ENCODE data around the gene CCDC51.
A peak's percentile ranks its signal among the peaks of the same experiment; 100 is the strongest.
"Not testable (repeated sequence)": the region's sequence is repeated elsewhere in the genome, so short reads cannot be mapped to it uniquely, and the experiment has no call there.

The CCDC51 gene

DNA sequence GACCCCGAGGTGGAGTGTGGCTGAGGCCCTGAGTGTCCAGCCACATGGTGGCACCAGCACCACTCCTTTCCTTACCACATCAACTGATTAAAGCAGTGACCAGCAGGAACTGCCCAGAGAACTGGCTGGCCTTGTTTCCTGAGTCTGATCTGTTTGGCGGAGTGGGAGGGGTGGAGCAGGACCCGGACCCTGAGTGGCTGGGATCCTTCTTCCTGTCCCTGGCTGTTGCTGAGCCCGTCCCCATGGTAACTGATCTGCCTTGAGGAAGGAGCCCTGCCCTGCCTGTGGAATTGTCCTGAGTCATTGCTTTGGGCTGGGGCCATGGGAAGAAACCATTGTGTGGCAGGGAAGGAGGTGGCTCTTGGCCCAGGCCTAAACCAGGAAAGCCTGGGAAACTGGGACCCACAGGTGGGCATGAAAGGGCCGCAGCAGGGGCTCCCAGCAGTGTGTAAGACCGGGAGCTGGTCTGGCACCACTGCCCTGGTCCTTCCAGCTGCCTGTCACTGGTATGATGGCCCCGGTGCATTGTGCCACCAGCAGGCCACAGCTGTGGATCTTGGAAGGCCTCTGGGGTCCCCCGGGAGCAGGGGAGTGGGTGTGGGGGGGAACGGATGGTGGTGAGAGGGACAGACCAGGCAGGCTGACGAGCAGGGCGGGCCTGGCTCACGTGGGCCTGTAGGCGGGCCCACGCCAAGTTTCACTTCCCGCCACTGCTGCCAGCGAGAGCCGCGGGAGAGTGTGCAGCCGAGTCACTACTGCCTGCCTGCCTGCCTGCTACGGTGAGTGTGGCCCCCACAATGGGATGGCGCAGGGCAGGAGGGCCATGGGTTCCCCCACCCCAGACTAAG, 25.8 kb upstream of the CCDC51 start:
- peak; percentile 81 for DNase-seq (ENCODE audit: low read depth)

DNA sequence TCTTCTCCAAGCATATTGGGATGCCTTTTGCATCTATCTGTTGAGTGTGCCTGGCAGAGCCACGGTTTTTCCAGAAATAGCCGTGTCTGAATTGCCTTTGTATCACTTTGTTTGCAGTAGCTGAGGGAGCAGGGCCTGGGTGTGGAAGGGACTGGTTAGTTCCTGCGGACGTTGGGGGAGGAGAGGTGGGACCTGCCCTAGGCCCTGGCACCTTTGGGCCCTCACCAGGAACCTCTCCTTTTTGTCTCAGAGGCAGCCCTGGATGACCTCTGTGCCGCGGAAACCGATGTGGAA, 25.3 kb upstream of the CCDC51 start:
- DNase-seq (ENCODE audit: low read depth): no peak

DNA sequence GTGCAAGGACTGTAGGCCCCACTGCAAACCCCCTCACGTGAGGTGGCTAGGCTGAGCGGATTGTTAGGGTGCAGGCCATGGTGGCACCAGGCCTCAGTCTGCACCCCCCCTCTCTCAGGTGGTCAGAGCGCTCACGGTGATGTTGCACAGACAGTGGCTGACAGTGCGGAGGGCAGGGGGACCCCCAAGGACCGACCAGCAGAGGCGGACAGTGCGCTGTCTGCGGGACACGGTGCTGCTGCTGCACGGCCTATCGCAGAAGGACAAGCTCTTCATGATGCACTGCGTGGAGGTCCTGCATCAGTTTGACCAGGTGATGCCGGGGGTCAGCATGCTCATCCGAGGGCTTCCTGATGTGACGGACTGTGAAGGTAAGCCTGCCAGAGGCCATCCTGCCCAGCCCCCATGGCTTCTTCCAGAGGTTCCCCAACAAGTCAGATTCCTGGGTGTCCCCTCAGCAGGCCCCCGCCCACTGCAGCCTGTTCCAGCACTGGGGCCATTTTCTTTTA, 24.8 kb upstream of the CCDC51 start:
- no peak for DNase-seq (ENCODE audit: low read depth)

DNA sequence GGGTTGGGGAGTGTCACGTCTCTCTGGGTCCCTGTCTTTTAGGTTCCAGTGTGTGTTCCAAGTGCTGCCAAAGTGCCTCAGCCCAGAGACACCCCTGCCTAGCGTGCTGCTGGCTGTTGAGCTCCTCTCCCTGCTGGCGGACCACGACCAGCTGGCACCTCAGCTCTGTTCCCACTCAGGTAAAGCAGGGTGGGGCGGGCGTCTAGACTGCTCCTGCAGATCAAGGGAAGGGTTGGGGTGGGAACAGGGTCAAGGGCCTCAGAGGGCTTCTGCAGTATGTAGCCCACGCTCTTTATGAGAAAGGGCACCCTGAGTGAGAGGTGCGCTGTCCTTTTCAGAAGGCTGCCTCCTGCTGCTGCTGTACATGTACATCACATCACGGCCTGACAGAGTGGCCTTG, 23.8 kb upstream of the CCDC51 start:
- no peak for DNase-seq (ENCODE audit: low read depth)

DNA sequence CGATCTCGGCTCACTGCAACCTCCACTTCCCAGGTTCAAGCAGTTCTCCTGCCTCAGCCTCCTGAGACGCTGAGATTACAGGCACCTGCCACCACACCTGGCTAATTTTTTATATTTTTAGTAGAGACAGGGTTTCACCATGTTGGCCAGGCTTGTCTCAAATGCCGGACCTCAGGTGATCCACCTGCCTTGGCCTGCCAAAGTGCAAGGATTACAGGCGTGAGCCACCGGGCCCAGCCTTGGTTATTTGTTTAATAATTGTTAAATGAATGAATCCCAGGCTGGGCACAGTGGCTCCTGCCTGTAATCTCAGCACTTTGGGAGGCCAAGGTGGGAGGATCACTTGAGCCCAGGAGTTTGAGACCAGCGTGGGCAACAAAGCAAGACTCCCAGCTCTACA, 21.8 kb upstream of the CCDC51 start:
- DNase-seq (ENCODE audit: low read depth): not testable (repeated sequence)

DNA sequence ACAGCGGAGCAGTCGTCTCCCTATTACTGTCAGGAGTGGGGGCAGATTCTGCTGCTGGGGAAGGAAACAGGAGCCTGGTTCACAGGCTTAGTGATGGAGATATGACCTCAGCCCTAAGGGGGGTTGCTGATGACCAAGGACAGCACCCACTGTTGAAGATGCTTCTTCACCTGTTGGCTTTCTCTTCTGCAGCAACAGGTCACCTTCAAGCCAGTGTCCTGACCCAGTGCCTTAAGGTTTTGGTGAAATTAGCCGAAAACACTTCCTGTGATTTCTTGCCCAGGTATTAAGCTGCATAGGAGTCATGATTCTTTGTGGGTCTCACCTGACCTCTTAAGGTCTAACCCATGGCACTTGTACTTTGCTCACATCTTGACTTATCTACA, 20.6 kb upstream of the CCDC51 start:
- no peak for DNase-seq (ENCODE audit: low read depth)

DNA sequence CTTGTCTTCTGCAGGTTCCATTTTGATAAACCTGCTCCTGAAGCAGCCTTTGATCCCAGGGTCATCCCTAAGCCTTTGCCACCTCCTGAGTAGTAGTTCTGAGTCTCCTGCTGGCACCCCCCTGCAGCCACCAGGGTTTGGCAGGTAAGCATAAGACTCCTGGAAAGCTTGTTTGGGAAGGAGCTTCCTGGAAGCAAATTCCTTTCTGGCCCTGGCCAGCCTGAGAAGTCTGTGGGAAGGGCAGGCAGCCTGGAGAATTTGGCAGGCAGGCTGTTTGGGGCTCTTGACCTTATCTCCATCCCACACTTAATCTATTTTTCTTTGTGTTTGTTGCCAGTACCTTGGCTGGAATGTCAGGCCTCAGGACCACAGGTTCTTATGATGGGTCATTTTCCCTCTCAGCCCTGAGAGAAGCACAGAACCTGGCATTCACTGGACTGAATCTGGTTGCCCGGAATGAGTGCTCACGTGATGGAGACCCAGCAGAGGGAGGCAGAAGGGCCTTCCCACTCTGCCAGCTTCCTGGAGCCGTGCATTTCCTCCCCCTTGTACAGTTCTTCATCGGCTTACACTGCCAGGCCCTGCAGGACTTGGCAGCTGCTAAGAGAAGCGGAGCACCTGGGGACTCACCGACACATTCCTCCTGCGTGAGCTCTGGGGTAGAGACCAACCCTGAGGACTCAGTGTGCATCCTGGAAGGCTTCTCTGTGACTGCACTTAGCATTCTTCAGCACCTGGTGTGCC, 20.0 kb upstream of the CCDC51 start:
- no peak for DNase-seq (ENCODE audit: low read depth)

DNA sequence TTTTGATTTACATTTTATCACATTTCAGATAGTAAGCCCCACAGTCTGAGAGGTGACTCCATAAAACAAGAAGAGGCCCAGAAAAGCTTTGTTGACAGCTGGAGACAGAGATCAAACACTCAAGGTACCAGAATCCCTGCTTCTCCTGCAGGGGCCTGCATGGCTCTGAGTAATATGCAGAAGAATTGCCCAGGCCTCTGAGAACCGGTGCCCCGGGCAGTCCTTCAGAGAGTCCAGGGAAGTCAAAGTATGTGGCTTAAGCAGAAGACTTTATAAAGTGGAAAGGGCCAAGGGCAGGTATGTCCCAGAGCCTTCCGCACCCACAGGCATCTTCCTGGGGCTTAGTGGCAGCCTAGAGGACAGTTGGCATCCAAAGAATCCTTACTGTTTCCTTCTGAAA, 19.4 kb upstream of the CCDC51 start:
- DNase-seq (ENCODE audit: low read depth): no peak

DNA sequence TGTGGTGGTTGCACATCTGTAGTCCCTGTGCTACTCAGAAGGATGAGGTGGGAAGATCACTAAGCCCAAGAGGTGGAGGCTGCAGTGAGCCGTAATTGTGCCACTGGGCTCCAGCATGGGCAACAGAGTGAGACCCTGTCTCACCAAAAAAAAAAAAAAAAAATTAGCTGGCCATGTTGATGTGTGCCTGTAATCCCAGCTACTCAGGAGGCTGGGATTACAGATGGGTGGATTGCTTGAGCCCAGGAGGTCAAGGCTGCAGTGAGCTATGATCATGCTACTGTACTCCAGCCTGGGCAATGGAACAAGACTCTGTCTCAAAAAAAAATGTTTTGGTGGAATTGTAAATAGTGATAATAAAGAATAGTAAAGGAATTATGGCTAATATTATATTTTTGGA, 16.5 kb upstream of the CCDC51 start:
- no peak for DNase-seq (ENCODE audit: low read depth)

DNA sequence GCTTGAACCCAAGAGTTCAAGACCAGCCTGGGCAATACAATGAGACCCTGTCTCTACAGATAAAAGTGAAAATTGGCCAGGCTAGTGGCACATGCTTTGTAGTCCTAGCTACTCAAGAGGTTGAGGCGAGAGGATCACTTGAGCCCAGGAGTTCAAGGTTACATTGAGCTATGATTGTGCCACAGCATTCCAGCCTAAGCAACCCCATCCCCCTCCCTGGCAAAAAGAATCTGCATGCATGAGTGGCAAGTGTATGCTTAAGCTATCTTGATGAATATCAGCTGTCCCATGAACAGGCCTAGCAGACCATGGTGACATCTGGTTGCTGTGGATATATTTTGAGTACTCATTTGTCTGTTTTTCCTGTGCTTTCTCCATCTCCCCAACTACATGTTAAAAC, 11.4 kb upstream of the CCDC51 start:
- no peak for DNase-seq (ENCODE audit: low read depth)

DNA sequence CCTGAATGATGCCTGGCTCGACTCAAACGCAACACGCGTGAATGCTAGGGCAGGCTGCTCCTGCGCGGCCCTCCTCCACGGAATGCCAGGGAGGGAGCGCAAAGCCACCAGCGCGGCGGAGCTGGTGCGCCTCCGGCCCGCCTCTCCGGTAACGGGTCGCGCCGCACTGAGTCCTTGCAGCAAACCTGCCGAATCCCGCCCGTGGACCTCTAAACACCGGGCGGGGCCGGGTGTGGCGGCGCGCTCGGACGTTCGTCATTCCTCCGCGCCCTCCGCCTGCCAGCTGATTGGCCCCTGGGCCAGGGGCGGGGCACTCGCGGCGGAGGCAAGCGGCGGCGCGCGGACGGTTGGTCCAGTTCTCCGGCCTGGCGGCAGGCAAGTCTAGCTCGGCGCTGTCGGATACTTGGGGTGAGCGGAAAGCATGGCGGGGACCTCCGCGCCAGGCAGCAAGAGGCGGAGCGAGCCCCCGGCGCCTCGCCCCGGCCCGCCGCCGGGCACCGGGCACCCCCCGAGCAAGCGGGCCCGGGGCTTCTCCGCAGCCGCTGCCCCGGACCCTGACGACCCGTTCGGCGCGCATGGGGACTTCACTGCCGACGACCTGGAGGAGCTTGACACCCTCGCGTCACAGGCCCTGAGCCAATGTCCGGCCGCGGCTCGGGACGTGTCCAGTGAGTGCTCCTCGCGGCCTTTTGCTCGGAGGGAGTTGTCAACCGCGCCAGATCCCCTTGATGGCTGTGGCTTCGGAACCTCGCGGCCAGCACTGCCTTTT, 6.7 kb upstream of the CCDC51 start, which contains the start of gene ATRIP:
TSS of gene ATRIP (plus strand) at position 313 of the 769 bp plus-strand sequence. CDS start at position 422, 109 bp downstream.
- DNase-seq (ENCODE audit: low read depth): peak; percentile 75

DNA sequence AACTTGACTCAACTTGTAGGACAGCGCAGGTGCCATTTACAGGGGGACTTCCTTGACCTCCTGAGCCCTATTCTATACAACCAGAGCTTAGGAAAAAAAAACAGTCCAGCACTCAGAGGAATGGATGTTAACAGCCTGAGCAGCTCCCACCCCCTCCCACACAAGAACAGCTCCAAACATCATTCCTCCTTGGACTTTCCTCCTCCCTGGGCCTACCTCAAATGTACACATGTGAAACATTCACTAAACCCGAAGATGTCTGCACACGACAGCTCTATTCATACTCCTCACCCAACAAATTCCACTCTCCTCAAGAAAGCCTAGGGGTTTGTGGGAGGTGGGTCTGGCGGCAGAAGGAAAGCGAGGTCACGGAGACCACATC, 6.1 kb upstream of the CCDC51 start:
- no peak for DNase-seq (ENCODE audit: low read depth)

DNA sequence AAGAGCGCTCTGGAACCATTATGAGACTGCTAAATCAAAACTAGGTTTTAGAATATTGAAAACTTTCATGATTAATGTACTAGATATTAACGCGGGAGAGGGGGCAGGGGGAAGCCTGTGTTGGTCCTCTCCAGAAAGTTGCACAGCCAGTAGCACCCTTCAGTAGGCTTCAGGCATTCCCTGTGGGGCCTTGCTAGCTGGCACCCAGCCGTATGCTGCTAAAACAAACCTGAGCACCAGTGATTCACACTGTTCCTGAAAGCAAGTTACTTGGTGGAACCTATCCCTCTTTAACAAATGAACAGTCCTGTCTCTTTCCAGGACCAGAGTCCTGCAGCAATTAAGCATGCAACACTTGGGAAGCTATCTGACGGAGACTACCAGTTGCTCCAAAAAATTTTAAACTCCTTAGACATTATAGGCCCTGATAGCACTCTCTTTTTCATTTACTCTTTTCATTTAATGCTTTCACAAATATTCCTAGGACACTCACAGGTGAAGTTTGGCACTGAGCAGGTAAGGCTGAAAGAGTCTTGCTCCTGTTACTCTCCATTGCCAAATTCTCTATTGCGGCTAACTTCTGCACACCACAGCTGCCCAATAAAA, 5.5 kb upstream of the CCDC51 start:
- DNase-seq (ENCODE audit: low read depth): no peak

DNA sequence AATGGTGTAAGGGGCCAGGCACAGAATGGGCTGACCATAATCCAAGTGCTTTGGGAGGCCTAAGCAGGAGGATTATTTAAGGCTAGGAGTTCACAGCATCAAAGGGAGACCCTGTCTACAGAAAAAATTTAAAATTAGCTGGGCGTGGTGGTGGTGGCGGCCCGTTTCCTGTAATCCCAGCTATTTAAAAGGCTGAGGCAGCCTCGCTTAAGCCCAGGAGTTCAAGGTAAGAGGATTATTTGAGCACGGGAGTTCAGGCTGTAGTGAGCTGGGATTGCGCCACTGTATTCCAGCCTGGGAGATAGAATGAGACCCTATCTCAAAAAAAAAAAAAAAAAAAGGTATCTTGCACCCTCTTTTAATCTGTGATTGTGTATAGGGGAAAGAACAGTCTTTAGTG, 2.0 kb upstream of the CCDC51 start:
- DNase-seq (ENCODE audit: low read depth): no peak

DNA sequence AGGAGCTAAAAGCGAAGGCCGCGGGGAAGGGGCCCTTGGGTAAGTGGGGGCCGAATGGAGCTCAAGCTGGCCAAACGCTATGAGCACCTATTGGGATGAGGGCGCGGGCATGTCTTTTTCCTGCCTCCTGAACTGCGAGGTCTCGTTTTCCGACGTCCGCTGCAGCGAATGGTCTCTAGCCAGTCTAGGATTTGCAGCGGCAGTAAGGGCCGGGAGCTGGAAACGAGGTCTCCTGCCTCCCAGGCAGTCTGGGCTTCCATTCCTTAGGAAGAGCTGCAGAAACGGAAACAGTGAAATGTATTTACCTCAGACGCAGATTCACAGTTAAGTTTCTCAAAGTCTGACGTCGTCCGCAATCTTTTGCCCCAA, 655 bp upstream of the CCDC51 start:
- DNase-seq (ENCODE audit: low read depth): no peak

DNA sequence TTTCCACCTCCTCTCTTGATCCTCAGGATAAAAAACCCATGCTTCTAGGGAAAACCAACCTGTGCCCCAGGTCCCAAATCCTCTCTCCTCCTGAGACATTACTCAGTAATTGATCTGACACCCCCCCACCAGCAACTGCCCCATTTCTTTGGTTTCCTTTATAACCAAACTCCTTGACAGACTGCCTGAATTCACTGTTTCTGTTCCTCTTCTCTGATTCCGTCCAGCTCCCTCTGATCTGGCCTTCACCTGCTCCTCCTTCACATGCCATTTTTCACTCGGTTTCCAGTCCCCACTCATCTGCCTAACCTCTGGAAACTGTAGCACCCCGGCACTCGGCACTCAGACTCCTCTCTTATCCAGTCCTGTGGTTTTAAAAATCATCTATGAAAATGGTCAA, 2.1 kb downstream of the CCDC51 start:
- DNase-seq (ENCODE audit: low read depth): no peak

DNA sequence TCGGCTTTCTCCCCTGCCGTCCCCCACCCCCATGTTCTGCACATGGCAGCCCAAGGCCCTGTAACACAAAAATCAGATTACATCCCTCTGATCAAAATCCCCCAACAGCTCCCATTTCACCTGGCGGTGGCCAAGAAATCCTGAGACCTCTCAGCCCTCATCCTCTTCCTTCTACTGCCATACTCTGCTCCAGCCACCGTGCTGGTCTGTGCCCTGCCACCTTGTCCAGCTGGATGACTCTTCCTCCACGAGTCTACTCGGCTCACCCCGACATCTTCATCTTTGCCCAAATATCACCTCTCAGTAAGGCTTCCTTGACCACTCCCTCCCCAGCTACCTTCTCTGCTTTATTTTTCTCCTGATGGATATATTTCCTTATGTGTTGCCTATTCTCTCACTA, 3.1 kb downstream of the CCDC51 start:
- DNase-seq (ENCODE audit: low read depth): no peak

DNA sequence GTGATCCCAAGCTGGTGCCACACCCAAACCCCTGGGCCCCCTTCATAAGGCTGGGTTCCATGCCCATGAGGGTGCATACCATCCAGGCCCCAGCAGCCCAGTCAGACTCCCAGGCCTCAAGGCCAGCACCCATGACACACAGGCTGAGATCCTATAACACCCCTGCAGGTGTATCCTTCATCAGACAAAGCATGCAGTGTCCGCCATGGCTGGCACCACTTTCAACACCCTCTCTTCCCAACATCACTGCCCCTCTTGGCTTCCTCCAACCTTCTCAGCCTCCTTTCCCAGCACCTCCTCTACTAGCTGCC, 3.5 kb downstream of the CCDC51 start:
- no peak for DNase-seq (ENCODE audit: low read depth)

DNA sequence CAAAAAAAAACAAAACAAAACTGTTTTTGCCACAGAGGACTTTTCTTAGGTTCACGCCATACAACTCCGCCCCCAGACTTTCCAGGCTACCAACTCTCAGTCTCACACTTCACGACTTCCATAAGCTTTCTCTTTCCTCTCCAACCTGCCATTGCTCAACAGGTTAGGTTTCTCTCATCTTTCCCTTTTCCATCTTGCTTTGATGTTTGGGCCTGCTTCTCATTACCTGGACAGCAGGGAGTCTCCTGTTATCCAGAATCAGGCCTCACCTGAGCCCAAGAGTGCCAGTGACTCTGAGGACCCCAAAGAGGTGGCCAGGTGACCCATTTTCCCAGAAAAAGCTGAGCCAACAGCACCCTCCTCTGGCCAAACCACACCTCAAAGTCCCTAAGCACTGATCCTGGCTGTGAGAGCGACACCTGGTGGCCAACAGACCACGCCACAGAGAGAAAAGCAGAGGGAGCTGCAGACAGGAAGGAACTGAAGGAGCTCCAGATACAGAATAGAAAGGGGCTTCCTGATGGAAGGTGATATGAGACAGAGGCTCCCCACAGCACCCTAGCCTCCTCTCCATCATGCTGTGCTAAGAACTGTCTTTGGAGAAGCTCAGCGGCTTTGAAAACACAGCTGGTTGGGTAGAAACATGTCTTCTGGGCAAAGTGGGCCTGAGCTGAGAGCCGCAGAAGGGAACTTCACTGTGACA, 4.0 kb downstream of the CCDC51 start:
- peak; percentile 78 for DNase-seq (ENCODE audit: low read depth)

DNA sequence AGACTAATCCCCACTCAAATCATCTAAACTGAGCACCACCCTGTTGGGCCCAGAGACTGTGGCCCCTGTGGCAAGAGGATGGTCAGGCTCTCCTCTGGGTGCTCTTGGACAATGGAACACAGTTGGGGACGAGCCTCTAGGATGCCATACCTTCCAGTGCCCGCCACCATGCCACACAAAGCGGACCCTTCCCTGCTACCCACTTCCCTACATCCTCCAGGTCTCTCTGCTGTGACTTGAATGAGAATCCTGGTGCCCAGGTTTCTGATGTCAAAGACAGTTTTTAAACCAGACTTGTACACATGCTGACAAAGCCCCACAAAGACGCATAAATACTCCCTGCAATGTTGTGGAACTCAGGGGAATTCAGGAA, 4.7 kb downstream of the CCDC51 start:
- no peak for DNase-seq (ENCODE audit: low read depth)

DNA sequence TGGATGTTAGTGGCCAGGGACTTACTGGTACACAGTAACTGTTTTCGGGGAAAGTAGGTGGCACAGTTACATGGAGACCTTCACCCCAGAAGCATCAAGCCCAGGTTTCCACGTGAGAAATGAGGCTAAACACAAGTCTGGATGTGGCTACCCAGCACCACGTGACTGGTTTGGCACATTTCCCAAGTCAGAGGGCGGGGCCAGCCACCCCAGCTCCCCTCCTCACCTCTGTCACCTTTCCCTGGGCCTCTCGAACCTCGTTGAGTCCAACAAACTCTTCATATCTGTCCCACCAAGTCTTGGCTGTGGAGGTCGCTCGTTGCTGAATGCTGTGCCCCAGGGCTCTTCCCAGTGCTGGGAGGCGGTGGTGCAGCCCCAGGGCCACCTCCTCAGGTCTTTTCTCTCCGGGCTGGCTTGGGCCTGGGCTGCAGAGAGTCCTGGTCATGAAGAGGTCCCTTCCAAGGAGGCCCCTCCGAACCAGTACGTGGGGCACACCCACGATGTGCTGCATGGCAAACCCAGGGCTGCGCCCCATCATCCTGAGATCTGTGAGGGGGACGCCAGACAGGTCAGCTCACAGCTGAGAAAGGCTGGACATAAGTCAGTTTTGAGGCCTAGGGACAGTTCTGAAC, 5.2 kb downstream of the CCDC51 start:
- no peak for DNase-seq (ENCODE audit: low read depth)
